ACC112 (cell line): ENCODE data around the gene TRAM2.

Experiments
- H2AFZ ChIP-seq: fragments of 200-600 bp; sonication (generic); one replicate; pipeline ENCODE4 v1.6.0; 2017; ENCODE audit warnings: antibody characterized with exemption, low read length; ENCODE audit not compliant: unreplicated experiment
- H3K27ac ChIP-seq: fragments of 200-600 bp; sonication (generic); 2 replicates; pipeline ENCODE4 v1.5.1; 2014; ENCODE audit warnings: low read depth, mild to moderate bottlenecking, antibody characterized with exemption, low read length, moderate library complexity
- H3K27me3 ChIP-seq: fragments of 200-600 bp; sonication (generic); 2 replicates; pipeline ENCODE4 v1.6.1; 2014; ENCODE audit warnings: mild to moderate bottlenecking, antibody characterized with exemption, low read length, moderate library complexity, mixed read lengths; ENCODE audit not compliant: insufficient read depth
- H3K36me3 ChIP-seq: fragments of 200-600 bp; sonication (generic); 2 replicates; pipeline ENCODE4 v1.6.1; 2016; ENCODE audit warnings: mild to moderate bottlenecking, antibody characterized with exemption, low read length, moderate library complexity, mixed read lengths; ENCODE audit not compliant: insufficient read depth
- H3K4me1 ChIP-seq: fragments of 200-600 bp; sonication (generic); one replicate; pipeline ENCODE4 v1.6.1; 2016; ENCODE audit warnings: low read length, mixed read lengths; ENCODE audit not compliant: insufficient read depth, unreplicated experiment, control insufficient read depth
- H3K4me3 ChIP-seq: fragments of 200-600 bp; sonication (generic); 2 replicates; pipeline ENCODE4 v1.5.1; 2014; ENCODE audit warnings: mild to moderate bottlenecking, low read depth, low read length
- H3K79me2 ChIP-seq: fragments of 200-600 bp; sonication (generic); one replicate; pipeline ENCODE4 v1.6.0; 2016; ENCODE audit warnings: low read length; ENCODE audit not compliant: control insufficient read depth, unreplicated experiment, insufficient read depth

TRAM2 gene

DNA sequence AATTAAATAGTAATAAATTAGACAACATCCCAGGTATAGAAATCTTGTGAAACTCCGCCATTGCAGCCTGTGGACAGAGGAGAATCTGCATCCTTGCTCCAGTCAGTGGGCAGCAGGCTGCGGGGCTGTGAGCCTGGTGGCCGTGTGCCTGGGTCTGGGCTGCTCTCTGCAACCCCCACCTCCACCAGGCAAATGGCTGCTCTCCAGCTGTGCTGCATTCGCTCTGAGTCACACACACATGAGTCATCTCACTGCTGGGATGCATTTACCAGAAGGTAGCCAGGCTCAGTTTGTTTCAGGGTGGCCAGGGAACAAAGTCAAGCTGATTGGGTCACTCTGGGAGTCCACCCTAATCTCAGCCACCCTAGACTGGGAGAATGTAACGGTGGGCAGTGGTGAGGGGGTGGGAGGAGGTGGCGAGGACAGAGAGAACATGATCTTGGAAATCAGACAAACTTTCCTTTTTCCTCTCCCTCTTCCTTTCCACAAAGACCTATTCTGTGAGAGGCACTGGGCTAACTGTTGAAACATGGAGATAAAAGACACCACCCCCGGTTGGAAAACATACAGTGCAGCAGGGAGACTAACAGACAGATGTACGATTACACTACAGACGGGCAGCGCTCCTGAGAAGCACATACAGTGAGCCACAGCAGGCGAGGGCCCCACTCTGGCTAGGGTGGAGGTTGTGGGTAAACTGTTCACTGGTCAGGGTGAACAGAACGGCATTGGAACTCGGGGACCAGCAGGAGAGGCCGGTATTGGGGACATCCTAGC lies 59.2 kb downstream of the TRAM2 start:
- Histone ChIP-seq H3K4me1 (peaks cover 94% of the 10 kb centered on the region), H3K79me2 (peaks cover 63% of the 10 kb centered on the region), H3K4me3 (peak overlapping the region; percentile 10; the same call in 1 of the 2 replicates), H3K36me3 (peaks cover 60% of the 10 kb centered on the region), H3K27ac (peak overlapping the region; percentile 98), H2AFZ (no peak overlapping the region), H3K27me3 (no peaks in the 10 kb centered on the region)

DNA sequence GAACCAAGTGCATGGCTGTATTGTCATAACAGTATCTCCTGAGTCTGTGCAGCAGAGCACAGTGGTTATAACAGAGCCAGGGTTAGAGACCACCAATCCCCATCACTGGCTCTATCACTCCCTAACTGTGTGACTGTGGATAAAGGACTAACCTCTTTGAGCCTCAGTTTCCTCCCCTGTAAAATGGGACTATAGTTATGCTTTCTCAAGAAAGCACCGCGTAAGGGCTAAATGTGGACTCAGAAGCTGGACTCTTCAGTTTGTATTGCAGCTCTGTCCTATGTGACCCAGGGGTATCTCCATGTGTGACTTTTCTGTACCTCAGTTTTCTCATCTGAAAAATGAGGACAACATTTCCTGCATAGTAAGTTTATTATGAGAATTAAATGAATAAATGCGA lies 59.9 kb downstream of the TRAM2 start:
- Histone ChIP-seq H3K27ac (peak overlapping the region; percentile 98), H3K36me3 (peaks cover 63% of the 10 kb centered on the region), H3K27me3 (no peaks in the 10 kb centered on the region), H2AFZ (no peak overlapping the region), H3K4me1 (peaks cover 94% of the 10 kb centered on the region), H3K4me3 (no peak overlapping the region), H3K79me2 (peaks cover 61% of the 10 kb centered on the region)

DNA sequence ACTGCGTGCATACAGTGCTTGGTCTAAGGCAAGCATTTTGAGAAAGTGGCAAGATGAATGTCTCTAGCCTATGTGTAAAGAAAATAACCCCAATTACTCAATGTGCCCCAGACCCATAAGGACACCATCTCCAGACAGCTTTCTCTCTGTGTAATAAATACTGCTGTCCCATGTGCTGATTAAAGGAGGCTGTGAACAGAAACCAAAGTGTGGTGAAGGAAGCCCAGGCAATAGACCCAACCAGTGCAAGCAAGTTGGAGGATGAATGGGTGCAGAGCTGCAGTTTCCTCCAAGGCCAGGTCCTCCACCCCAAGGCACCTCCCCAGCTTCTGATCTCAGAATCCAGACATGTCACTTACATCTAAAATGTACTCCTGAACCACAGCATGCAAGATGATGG lies 60.6 kb downstream of the TRAM2 start:
- Histone ChIP-seq H3K27ac (peak overlapping the region; percentile 98), H3K79me2 (peaks cover 57% of the 10 kb centered on the region), H3K4me1 (peaks cover 97% of the 10 kb centered on the region)

DNA sequence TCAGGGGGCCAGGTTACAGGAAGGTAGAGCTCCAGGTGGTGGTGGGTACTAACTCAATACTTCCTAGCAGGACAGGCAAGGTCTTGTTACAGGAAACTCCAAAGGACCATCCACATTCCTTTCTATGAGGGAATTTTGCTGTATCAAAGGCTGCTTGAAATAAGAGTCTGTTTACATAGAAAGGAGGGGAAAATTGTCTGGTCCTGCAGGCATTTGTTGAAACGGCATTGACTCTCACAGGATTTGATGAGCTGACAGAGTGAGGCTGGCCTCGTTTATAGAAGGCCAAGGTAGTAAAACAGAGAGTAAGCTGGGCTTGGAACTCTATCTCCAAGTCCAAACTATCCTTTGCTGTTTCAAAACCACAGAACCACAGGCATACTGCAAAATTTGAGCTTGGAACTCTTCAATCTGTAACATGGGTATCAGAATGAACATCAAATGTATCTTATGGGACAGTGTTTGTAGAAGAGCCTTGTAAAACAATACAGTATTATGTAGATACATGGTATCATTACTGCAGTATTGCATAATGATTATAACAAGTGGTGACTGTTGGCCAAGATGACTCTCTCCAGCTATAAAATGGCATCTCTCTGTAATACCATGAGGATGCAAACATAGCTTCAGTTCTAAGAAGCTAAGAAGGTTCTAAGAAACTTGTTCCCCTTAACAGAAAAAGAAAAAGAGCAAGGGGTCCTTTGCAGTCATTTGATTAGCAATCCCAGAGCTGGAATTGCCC lies 61.5 kb downstream of the TRAM2 start:
- Histone ChIP-seq H2AFZ (no peak overlapping the region), H3K36me3 (peaks cover 68% of the 10 kb centered on the region), H3K27ac (peak overlapping the region; percentile 98), H3K4me1 (peaks cover 98% of the 10 kb centered on the region), H3K4me3 (no peak overlapping the region; the same call in 1 of the 2 replicates), H3K79me2 (peaks cover 52% of the 10 kb centered on the region), H3K27me3 (no peaks in the 10 kb centered on the region)

More for the DNA sequence above, 60.6 kb downstream of the TRAM2 start:
- H3K4me3 ChIP-seq, result no peak overlapping the region
- H2AFZ ChIP-seq, result no peak overlapping the region
- H3K36me3 ChIP-seq, result peaks cover 65% of the 10 kb centered on the region
- H3K27me3 ChIP-seq, result no peaks in the 10 kb centered on the region

DNA sequence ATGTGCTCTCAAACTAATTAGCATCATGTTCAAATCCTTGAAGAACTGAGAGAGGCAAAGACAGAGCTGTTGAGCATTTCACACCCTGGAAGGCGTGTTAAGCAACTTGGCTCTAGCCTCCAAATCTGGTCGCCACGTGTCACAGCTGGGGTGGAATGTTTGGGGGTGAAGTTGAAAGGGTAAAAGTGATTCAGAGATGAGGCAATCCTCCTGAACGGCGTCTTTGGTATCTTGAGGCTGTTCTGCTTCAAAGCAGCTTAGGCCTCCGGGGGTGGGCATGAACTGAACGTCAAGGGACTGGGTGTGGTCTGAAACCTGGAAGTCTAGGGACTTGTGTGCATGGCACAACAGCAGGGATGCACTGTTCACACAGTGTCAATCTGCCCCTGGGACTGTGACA lies 62.3 kb downstream of the TRAM2 start:
- Histone ChIP-seq H3K27ac (peak overlapping the region; percentile 98), H3K36me3 (peaks cover 63% of the 10 kb centered on the region), H3K4me3 (no peak overlapping the region), H3K27me3 (no peaks in the 10 kb centered on the region), H3K4me1 (peaks cover 98% of the 10 kb centered on the region), H2AFZ (no peak overlapping the region), H3K79me2 (peaks cover 44% of the 10 kb centered on the region)

DNA sequence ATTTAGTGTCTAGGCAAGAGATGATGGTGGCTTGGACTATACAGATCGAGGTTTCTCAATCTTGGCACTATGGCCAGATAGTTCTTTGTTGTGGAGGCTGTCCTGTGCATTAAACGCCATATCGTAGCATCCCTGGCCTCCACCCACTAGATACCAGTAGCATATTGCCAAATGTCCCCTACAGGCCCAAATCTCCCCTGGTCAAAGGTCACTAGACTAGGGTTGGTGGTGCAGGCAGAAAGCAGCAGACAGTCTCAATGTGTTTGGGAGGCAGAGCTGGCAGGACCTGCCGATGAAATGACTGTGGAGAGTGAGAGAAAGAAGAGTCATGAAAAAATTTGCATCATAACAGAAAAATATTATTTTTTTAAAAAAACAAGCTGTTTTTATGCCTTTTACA lies 63.0 kb downstream of the TRAM2 start:
- Histone ChIP-seq H3K27me3 (no peaks in the 10 kb centered on the region), H3K4me3 (no peak overlapping the region), H2AFZ (no peak overlapping the region), H3K36me3 (peaks cover 61% of the 10 kb centered on the region), H3K79me2 (peaks cover 40% of the 10 kb centered on the region), H3K4me1 (peaks cover 98% of the 10 kb centered on the region), H3K27ac (peak overlapping the region; percentile 98)

DNA sequence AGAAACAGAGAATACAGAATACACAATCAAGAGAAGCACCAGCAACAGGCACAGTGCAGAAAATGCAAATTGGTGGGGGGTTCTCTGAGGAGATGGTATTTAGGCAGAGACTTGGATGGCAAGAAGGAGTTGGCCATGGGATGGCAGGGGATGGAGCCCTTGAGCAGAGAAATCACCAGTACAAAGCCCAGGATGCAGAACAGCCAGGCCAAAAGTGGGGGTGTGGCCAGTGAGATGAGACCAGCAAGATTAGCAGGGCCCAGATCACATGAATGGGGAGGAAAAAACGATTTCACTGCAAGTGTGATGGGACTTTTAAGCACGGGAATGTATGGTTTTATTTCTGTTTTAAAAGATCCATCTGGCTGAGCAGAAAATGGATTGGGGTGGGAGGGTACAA lies 63.4 kb downstream of the TRAM2 start:
- Histone ChIP-seq H3K79me2 (peaks cover 38% of the 10 kb centered on the region), H3K4me3 (no peak overlapping the region), H3K4me1 (peaks cover 98% of the 10 kb centered on the region), H3K27me3 (no peaks in the 10 kb centered on the region), H3K27ac (peak overlapping the region; percentile 98), H2AFZ (no peak overlapping the region), H3K36me3 (peaks cover 62% of the 10 kb centered on the region)

DNA sequence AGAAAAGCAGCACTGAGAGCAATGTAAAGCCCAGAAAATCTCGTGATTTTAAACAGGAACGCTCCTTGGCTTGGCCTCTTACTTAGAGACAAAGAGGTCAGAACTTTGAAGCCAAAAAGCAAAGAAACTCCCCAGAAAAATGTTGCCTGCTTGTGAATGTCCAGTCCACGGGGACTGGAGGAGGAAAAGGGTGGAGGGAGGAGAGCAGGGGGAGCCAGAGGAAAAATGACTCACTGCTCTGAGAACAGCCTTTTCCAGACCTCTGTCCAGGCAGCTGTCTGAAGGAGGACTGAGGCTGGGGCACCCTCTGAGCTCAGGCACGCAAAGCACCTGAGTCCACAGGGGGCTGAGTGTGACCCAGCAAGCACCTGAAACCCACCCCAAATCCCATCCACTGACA lies 64.7 kb downstream of the TRAM2 start:
- peak overlapping the region; percentile 18; the same call in 1 of the 2 replicates for H3K4me3 ChIP-seq
- H3K27me3 ChIP-seq, result no peaks in the 10 kb centered on the region
- H3K79me2 ChIP-seq, result peaks cover 41% of the 10 kb centered on the region
- peaks cover 69% of the 10 kb centered on the region for H3K36me3 ChIP-seq
- peak overlapping the region; percentile 98 for H3K27ac ChIP-seq
- H3K4me1 ChIP-seq, result peaks cover 100% of the 10 kb centered on the region
- no peak overlapping the region for H2AFZ ChIP-seq

DNA sequence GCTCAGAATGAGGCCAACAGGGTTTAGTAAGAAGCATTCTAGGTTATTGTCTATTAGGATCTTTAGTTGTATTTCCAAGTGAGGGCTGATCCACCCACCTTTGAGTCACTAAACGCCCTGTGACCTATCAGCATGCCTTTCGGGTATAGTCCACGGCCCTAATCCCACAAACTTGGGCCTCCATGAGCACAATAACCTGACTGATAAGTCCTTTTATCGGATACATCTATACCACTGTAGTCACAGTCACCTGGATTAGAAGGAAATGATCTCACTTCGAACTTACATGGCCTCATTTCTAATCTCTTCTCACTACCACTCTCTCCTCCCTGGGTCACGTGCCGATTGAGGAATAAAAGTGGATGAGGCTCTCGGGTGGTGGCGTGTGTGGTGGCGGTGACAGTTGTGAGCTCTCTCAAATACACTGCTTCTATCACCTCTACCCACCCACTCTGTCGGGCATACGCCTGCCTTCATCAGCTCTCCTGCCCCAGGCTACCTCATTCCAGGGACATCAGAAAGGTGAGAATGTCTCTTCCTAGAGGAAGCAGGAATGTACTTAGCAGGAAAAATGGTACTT lies 65.2 kb downstream of the TRAM2 start:
- Histone ChIP-seq H3K4me1 (peaks cover 98% of the 10 kb centered on the region), H3K36me3 (peaks cover 69% of the 10 kb centered on the region), H2AFZ (no peak overlapping the region), H3K27me3 (no peaks in the 10 kb centered on the region), H3K4me3 (peak overlapping the region; percentile 18; the same call in 1 of the 2 replicates), H3K79me2 (peaks cover 41% of the 10 kb centered on the region), H3K27ac (peak overlapping the region; percentile 98)

DNA sequence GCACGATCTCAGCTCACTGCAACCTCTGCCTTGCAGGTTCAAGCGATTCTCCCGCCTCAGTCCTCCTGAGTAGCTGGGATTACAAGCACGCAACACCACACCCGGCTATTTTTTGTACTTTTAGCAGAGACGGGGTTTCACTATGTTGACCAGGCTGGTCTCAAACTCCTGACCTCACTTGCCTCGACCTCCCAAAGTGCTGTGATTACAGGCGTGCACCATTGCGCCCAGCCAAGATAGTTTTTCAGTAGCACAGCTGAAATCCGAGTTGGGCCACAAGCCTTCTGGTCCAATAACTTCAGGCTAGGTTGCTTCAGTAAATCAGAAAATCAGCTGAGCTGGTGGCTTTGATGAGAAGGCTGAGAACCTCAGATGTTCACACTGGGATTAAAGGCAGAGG lies 65.7 kb downstream of the TRAM2 start:
- no peaks in the 10 kb centered on the region for H3K27me3 ChIP-seq
- no peak overlapping the region for H2AFZ ChIP-seq
- peak overlapping the region; percentile 18; the same call in 1 of the 2 replicates for H3K4me3 ChIP-seq
- H3K27ac ChIP-seq, result peak overlapping the region; percentile 98
- H3K4me1 ChIP-seq, result peaks cover 93% of the 10 kb centered on the region
- H3K79me2 ChIP-seq, result peaks cover 39% of the 10 kb centered on the region
- H3K36me3 ChIP-seq, result peaks cover 69% of the 10 kb centered on the region
